ENCODE results near the gene DCAF6.

GRCh38 chr1:167995038-167995437, 58.6 kb downstream of the DCAF6 start:
- TF ChIP-seq CTCF (IDR thresholded peaks at IDR 0.05; ENCODE audit: low read depth, low read length, missing input control) (no peak), TAF1 (conservative IDR thresholded peaks at IDR 0.05) (no peak), GABPA (IDR thresholded peaks at IDR 0.05 in 1 of 2, conservative IDR thresholded peaks at IDR 0.05 in 1 of 2) (no peak), JUND (IDR thresholded peaks at IDR 0.05) (no peak), YY1 (IDR thresholded peaks at IDR 0.05) (no peak), EGR1 (IDR thresholded peaks at IDR 0.05; ENCODE audit: low read depth in 2 of 2) (no peak), FOXA1 (IDR thresholded peaks at IDR 0.05) (no peak), MAX (IDR thresholded peaks at IDR 0.05) (no peak), REST (IDR thresholded peaks at IDR 0.05) (no peak), RXRA (IDR thresholded peaks at IDR 0.05) (no peak), SP1 (IDR thresholded peaks at IDR 0.05) (no peak), HNF4A (conservative IDR thresholded peaks at IDR 0.05) (no peak), RAD21 (IDR thresholded peaks at IDR 0.05) (no peak)
